IPS-NIHi11 (cell line): ENCODE measurements around the gene AUTS2.

Source experiments
- DNase-seq: peaks from one replicate; pipeline ENCODE4 v3.0.0; 2012; ENCODE audit warnings: mixed read lengths, low spot score

The AUTS2 gene

GRCh38 chr7:70384024-70384423, 785.7 kb downstream of the AUTS2 start:
- DNase-seq = no peak

- no peak for DNase-seq
Measured at GRCh38 chr7:70384891-70385290, 786.6 kb downstream of the AUTS2 start.

GRCh38 chr7:70387217-70387616, 788.9 kb downstream of the AUTS2 start:
- no peak for DNase-seq

- DNase-seq = no peak
Measured at GRCh38 chr7:70389531-70390151, 791.4 kb downstream of the AUTS2 start.

- no peak for DNase-seq
Measured at GRCh38 chr7:70390251-70390650, 792.0 kb downstream of the AUTS2 start.

- DNase-seq = no peak
Measured at GRCh38 chr7:70392256-70392876, 794.1 kb downstream of the AUTS2 start.

GRCh38 chr7:70392877-70393435, 794.7 kb downstream of the AUTS2 start:
- DNase-seq = peak; percentile 29

- DNase-seq = no peak
Measured at GRCh38 chr7:70393956-70394355, 795.7 kb downstream of the AUTS2 start.

- no peak for DNase-seq
Measured at GRCh38 chr7:70400829-70401380, 802.6 kb downstream of the AUTS2 start.

- no peak for DNase-seq
Measured at GRCh38 chr7:70402069-70402468, 803.8 kb downstream of the AUTS2 start.

- no peak for DNase-seq
Measured at GRCh38 chr7:70405241-70405640, 807.0 kb downstream of the AUTS2 start.

GRCh38 chr7:70406186-70406949, 808.1 kb downstream of the AUTS2 start:
- DNase-seq = no peak

GRCh38 chr7:70406950-70407209, 808.6 kb downstream of the AUTS2 start:
- no peak for DNase-seq

GRCh38 chr7:70408477-70408876, 810.2 kb downstream of the AUTS2 start:
- no peak for DNase-seq

GRCh38 chr7:70408891-70409290, 810.6 kb downstream of the AUTS2 start:
- DNase-seq = no peak

GRCh38 chr7:70410134-70410750, 812.0 kb downstream of the AUTS2 start:
- DNase-seq = no peak

GRCh38 chr7:70414368-70414767, 816.1 kb downstream of the AUTS2 start:
- no peak for DNase-seq

GRCh38 chr7:70415179-70415972, 817.1 kb downstream of the AUTS2 start:
- no peak for DNase-seq

GRCh38 chr7:70416347-70416985, 818.2 kb downstream of the AUTS2 start:
- DNase-seq = no peak

GRCh38 chr7:70416986-70417655, 818.8 kb downstream of the AUTS2 start:
- no peak for DNase-seq
